Liver (tissue), 3 donors: ENCODE results near the gene XPNPEP1.

Source experiments
- CTCF ChIP-seq: fragments of 150-350 bp; IDR thresholded peaks from 2 replicates; pipeline ENCODE4 v1.5.1; 2017; ENCODE audit warnings: improper control_type of control experiment, low read depth, low read length; ENCODE audit not compliant: missing input control
- GABPA ChIP-seq, 2 donors: IDR thresholded peaks in 1 of 2; conservative IDR thresholded peaks in 1 of 2; 2 replicates each; pipeline ENCODE4 v1.6.1; 2016; ENCODE audit warnings: antibody characterized with exemption in 2 of 2, mild to moderate bottlenecking in 1 of 2, moderate library complexity in 1 of 2
- MAX ChIP-seq: IDR thresholded peaks from 2 replicates; pipeline ENCODE4 v1.6.1; 2016; ENCODE audit warnings: antibody characterized with exemption
- REST ChIP-seq: IDR thresholded peaks from 2 replicates; pipeline ENCODE4 v1.6.1; 2016; ENCODE audit warnings: antibody characterized with exemption, mild to moderate bottlenecking
- TAF1 ChIP-seq: conservative IDR thresholded peaks from 2 replicates; pipeline ENCODE4 v1.6.1; 2016; ENCODE audit warnings: antibody characterized with exemption, mild to moderate bottlenecking
- donor health status: healthy.
- donor health status: healthy.

- TF ChIP-seq CTCF: no peak
- TF ChIP-seq GABPA (IDR thresholded peaks at IDR 0.05 in 1 of 2, conservative IDR thresholded peaks at IDR 0.05 in 1 of 2): no peak
- no peak for TF ChIP-seq REST
- TF ChIP-seq MAX: no peak
- no peak for TF ChIP-seq TAF1
Measured at GRCh38 chr10:109915566-109915965, 7.7 kb downstream of the XPNPEP1 start.
